HUES48 (cell line): ENCODE measurements around the gene MSL1.

Experiments used
- H3K27ac ChIP-seq: one replicate; pipeline ENCODE4 v1.7.0; 2013; ENCODE audit warnings: low read depth, low read length, inconsistent platforms
- H3K27me3 ChIP-seq: 2 replicates; pipeline ENCODE4 v1.6.1; 2013; ENCODE audit warnings: mild to moderate bottlenecking, low read length; ENCODE audit not compliant: control insufficient read depth, insufficient read depth
- H3K36me3 ChIP-seq: 2 replicates; pipeline ENCODE4 v1.6.1; 2013; ENCODE audit warnings: low read length; ENCODE audit not compliant: control insufficient read depth, insufficient read depth
- H3K4me1 ChIP-seq: 2 replicates; pipeline ENCODE4 v1.6.1; 2013; ENCODE audit warnings: mild to moderate bottlenecking, low read length; ENCODE audit not compliant: control insufficient read depth, insufficient read depth
- H3K4me3 ChIP-seq: 2 replicates; pipeline ENCODE4 v1.5.1; 2013; ENCODE audit warnings: mild to moderate bottlenecking, low read depth, low read length
- H3K9ac ChIP-seq: 2 replicates; pipeline ENCODE4 v1.6.1; 2013; ENCODE audit warnings: mild to moderate bottlenecking, low read depth, low read length, moderate library complexity
- H3K9me3 ChIP-seq: 2 replicates; pipeline ENCODE4 v1.6.1; 2013; ENCODE audit warnings: low read length; ENCODE audit not compliant: control insufficient read depth, insufficient read depth

The MSL1 gene

GRCh38 chr17:40181205-40181604 is 59.4 kb downstream of the MSL1 start:
- H3K9me3 ChIP-seq: no peaks in the 10 kb centered on the region
- peaks cover 14% of the 10 kb centered on the region; the same call in 1 of the 2 replicates for H3K4me1 ChIP-seq

DNA sequence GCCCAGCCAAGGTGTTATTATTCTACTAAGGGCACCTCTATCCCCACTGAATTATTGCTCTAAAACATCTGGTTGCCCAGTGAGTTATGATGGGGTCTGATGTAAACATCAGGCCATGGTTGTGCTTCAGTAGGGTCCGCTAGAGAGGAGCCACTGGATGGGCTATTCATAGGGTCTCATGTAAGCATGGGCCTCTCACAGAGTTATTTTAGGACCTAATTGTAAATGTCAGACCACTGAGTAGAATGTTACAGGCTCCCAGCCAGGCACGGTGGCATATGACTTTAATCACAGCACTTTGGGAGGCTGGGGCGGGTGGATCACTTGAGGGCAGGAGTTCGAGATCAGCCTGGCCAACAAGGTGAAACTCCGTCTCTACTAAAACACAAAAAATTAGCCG is 60.8 kb downstream of the MSL1 start:
- Histone ChIP-seq H3K9me3 (no peaks in the 10 kb centered on the region), H3K9ac (no peak overlapping the region), H3K27ac (no peak overlapping the region), H3K4me3 (no peak overlapping the region), H3K4me1 (peaks cover 8% of the 10 kb centered on the region; the same call in 1 of the 2 replicates), H3K36me3 (peaks cover 9% of the 10 kb centered on the region; the same call in 1 of the 2 replicates), H3K27me3 (no peaks in the 10 kb centered on the region)

More at GRCh38 chr17:40181205-40181604, 59.4 kb downstream of the MSL1 start:
- Histone ChIP-seq H3K27me3 (no peaks in the 10 kb centered on the region), H3K27ac (no peak overlapping the region), H3K9ac (no peak overlapping the region), H3K36me3 (peaks cover 11% of the 10 kb centered on the region), H3K4me3 (no peak overlapping the region)
